GM18873 (cell line): ENCODE measurements around the gene TMEM120B.
"Not testable (repeated sequence)": the region's sequence is repeated elsewhere in the genome, so short reads cannot be mapped to it uniquely, and the experiment has no call there.

Experiments
- ATAC-seq: cut with Tn5 transposase; IDR thresholded peaks from one replicate; pipeline ENCODE4 v1.9.1; 2021; ENCODE audit warnings: mild to moderate bottlenecking, moderate library complexity, moderate number of reproducible peaks; ENCODE audit not compliant: unreplicated experiment, low FRiP score

TMEM120B gene

GRCh38 chr12:121712461-121713256, at the start of gene TMEM120B:
Gene TMEM120B (plus strand): TSS chr12:121712752. CDS start chr12:121712896, 144 bp downstream.
- peak; percentile 56 for ATAC-seq

- no peak for ATAC-seq
Observed at GRCh38 chr12:121663610-121663929, 49.0 kb upstream of the TMEM120B start.

- not testable (repeated sequence) for ATAC-seq
Observed at GRCh38 chr12:121666829-121667228, 45.7 kb upstream of the TMEM120B start.

GRCh38 chr12:121668750-121669520, 43.6 kb upstream of the TMEM120B start:
- ATAC-seq, result no peak

GRCh38 chr12:121669521-121669900, 43.0 kb upstream of the TMEM120B start, which contains the start of gene MORN3:
Gene MORN3 (minus strand): TSS chr12:121669654. CDS start chr12:121669483, 171 bp downstream.
- no peak for ATAC-seq

GRCh38 chr12:121673013-121673511, 39.5 kb upstream of the TMEM120B start:
- ATAC-seq, result no peak

GRCh38 chr12:121676190-121676589, 36.4 kb upstream of the TMEM120B start:
- ATAC-seq, result no peak

GRCh38 chr12:121678305-121678704, 34.2 kb upstream of the TMEM120B start:
- no peak for ATAC-seq

GRCh38 chr12:121678716-121679300, 33.7 kb upstream of the TMEM120B start:
- ATAC-seq, result no peak

GRCh38 chr12:121679661-121680197, 32.8 kb upstream of the TMEM120B start:
- ATAC-seq, result not testable (repeated sequence)

- ATAC-seq, result no peak
Observed at GRCh38 chr12:121688966-121689365, 23.6 kb upstream of the TMEM120B start.

GRCh38 chr12:121689430-121689829, 23.1 kb upstream of the TMEM120B start:
- no peak for ATAC-seq

- ATAC-seq, result not testable (repeated sequence)
Observed at GRCh38 chr12:121692744-121693143, 19.8 kb upstream of the TMEM120B start.

GRCh38 chr12:121693155-121693687, 19.3 kb upstream of the TMEM120B start:
- ATAC-seq, result no peak

GRCh38 chr12:121697093-121697698, 15.4 kb upstream of the TMEM120B start:
- no peak for ATAC-seq

- ATAC-seq, result not testable (repeated sequence)
Observed at GRCh38 chr12:121697861-121698260, 14.7 kb upstream of the TMEM120B start.

GRCh38 chr12:121701667-121702277, 10.8 kb upstream of the TMEM120B start:
- ATAC-seq, result no peak

GRCh38 chr12:121702944-121703343, 9.6 kb upstream of the TMEM120B start:
- ATAC-seq, result no peak

- ATAC-seq, result no peak
Observed at GRCh38 chr12:121705514-121705913, 7.0 kb upstream of the TMEM120B start.
